Measurements from ENCODE around the gene DEFB121.
"Not testable (repeated sequence)": the region's sequence is repeated elsewhere in the genome, so short reads cannot be mapped to it uniquely, and the experiment has no call there.

The DEFB121 gene

GRCh38 chr20:31374346-31374745 lies 31.7 kb downstream of the DEFB121 start:
- Histone ChIP-seq H2AFZ (ENCODE audit: low read depth) (no peak overlapping the region), H3K36me3 (ENCODE audit: insufficient read depth) (no peaks in the 10 kb centered on the region), H3K27me3 (ENCODE audit: insufficient read depth, low read depth) (no peaks in the 10 kb centered on the region), H4K20me1 (ENCODE audit: insufficient read depth) (no peaks in the 10 kb centered on the region), H3K9ac (no peak overlapping the region), H3K79me2 (ENCODE audit: insufficient read depth, low read depth) (no peaks in the 10 kb centered on the region), H3K4me1 (ENCODE audit: low read depth, poor library complexity, severe bottlenecking) (no peaks in the 10 kb centered on the region), H3K4me2 (no peak overlapping the region), H3K27ac (no peak overlapping the region), H3K4me3 (IDR thresholded peaks at IDR 0.05; ENCODE audit: insufficient read depth, low read depth, low read length) (no peak overlapping the region)
- no peak for TF ChIP-seq CTCF (conservative IDR thresholded peaks at IDR 0.05; ENCODE audit: low read depth, low read length)

GRCh38 chr20:31368301-31368700 lies 37.7 kb downstream of the DEFB121 start, which contains the start of gene DEFB118:
Gene DEFB118, plus strand, starts transcription at chr20:31368601. Its CDS starts 50 bp downstream, at chr20:31368651.
- no peak within 1 kb of the TSS for H2AFZ ChIP-seq (ENCODE audit: low read depth)

GRCh38 chr20:31364272-31364671 lies 41.7 kb downstream of the DEFB121 start:
- H3K27me3 ChIP-seq (ENCODE audit: insufficient read depth, low read depth); H3K27ac ChIP-seq; H3K36me3 ChIP-seq (ENCODE audit: insufficient read depth); H2AFZ ChIP-seq (ENCODE audit: low read depth); H3K4me1 ChIP-seq (ENCODE audit: low read depth, poor library complexity, severe bottlenecking); H3K9ac ChIP-seq; H3K4me3 ChIP-seq (IDR thresholded peaks at IDR 0.05; ENCODE audit: insufficient read depth, low read depth, low read length); H4K20me1 ChIP-seq (ENCODE audit: insufficient read depth); H3K79me2 ChIP-seq (ENCODE audit: insufficient read depth, low read depth); H3K4me2 ChIP-seq: not testable (repeated sequence)

More at GRCh38 chr20:31368301-31368700, 37.7 kb downstream of the DEFB121 start, which contains the start of gene DEFB118:
- Histone ChIP-seq H3K27me3 (ENCODE audit: insufficient read depth, low read depth) (no peaks in the 10 kb centered on the region), H3K9ac (no peak within 1 kb of the TSS), H3K27ac (no peak within 1 kb of the TSS), H4K20me1 (ENCODE audit: insufficient read depth) (no peaks in the 10 kb centered on the region), H3K4me1 (ENCODE audit: low read depth, poor library complexity, severe bottlenecking) (no peaks in the 10 kb centered on the region), H3K36me3 (ENCODE audit: insufficient read depth) (no peaks in the 10 kb centered on the region), H3K4me3 (IDR thresholded peaks at IDR 0.05; ENCODE audit: insufficient read depth, low read depth, low read length) (no peak within 1 kb of the TSS), H3K4me2 (no peak within 1 kb of the TSS), H3K79me2 (ENCODE audit: insufficient read depth, low read depth) (no peaks in the 10 kb centered on the region)
- no peak for TF ChIP-seq CTCF (conservative IDR thresholded peaks at IDR 0.05; ENCODE audit: low read depth, low read length)

GRCh38 chr20:31363295-31363694 lies 42.7 kb downstream of the DEFB121 start:
- Histone ChIP-seq H3K79me2 (ENCODE audit: insufficient read depth, low read depth) (no peaks in the 10 kb centered on the region), H3K36me3 (ENCODE audit: insufficient read depth) (no peaks in the 10 kb centered on the region), H3K4me2 (no peak overlapping the region), H2AFZ (ENCODE audit: low read depth) (no peak overlapping the region), H3K27me3 (ENCODE audit: insufficient read depth, low read depth) (no peaks in the 10 kb centered on the region), H3K4me1 (ENCODE audit: low read depth, poor library complexity, severe bottlenecking) (no peaks in the 10 kb centered on the region), H3K9ac (no peak overlapping the region), H4K20me1 (ENCODE audit: insufficient read depth) (no peaks in the 10 kb centered on the region), H3K4me3 (IDR thresholded peaks at IDR 0.05; ENCODE audit: insufficient read depth, low read depth, low read length) (no peak overlapping the region), H3K27ac (no peak overlapping the region)
- no peak for TF ChIP-seq CTCF (conservative IDR thresholded peaks at IDR 0.05; ENCODE audit: low read depth, low read length)

- Histone ChIP-seq H3K4me1 (ENCODE audit: low read depth, poor library complexity, severe bottlenecking) (no peaks in the 10 kb centered on the region), H3K9ac (no peak overlapping the region), H3K79me2 (ENCODE audit: insufficient read depth, low read depth) (no peaks in the 10 kb centered on the region), H3K36me3 (ENCODE audit: insufficient read depth) (no peaks in the 10 kb centered on the region), H2AFZ (ENCODE audit: low read depth) (no peak overlapping the region), H3K27ac (no peak overlapping the region), H3K27me3 (ENCODE audit: insufficient read depth, low read depth) (no peaks in the 10 kb centered on the region), H3K4me3 (IDR thresholded peaks at IDR 0.05; ENCODE audit: insufficient read depth, low read depth, low read length) (no peak overlapping the region), H4K20me1 (ENCODE audit: insufficient read depth) (no peaks in the 10 kb centered on the region), H3K4me2 (no peak overlapping the region)
- no peak for TF ChIP-seq CTCF (conservative IDR thresholded peaks at IDR 0.05; ENCODE audit: low read depth, low read length)
Observed at GRCh38 chr20:31355981-31356380, 50.0 kb downstream of the DEFB121 start.
